HG02763 (cell line): ENCODE results near the gene DUSP14.

Experiments used
- ATAC-seq: cut with Tn5 transposase; IDR thresholded peaks from one replicate; pipeline ENCODE4 v1.9.1; 2021; ENCODE audit warnings: mild to moderate bottlenecking, moderate library complexity; ENCODE audit not compliant: unreplicated experiment

Gene DUSP14

DNA sequence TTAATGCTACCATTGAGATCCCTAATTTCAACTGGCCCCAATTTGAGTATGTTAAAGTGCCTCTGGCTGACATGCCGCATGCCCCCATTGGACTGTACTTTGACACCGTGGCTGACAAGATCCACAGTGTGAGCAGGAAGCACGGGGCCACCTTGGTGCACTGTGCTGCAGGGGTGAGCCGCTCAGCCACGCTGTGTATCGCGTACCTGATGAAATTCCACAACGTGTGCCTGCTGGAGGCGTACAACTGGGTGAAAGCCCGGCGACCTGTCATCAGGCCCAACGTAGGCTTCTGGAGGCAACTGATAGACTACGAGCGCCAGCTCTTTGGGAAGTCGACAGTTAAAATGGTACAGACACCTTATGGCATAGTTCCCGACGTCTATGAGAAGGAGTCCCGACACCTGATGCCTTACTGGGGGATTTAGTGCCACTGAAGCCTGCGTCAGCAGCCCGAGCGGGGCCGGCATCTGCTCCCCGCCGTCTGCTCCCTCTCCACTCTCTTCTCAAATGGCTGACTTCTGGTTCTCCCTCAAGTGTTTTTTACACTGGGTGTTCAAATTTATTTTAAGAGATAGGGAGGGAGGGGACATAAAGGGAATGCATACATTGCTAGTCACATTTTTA lies 22.9 kb downstream of the DUSP14 start:
- no peak for ATAC-seq

DNA sequence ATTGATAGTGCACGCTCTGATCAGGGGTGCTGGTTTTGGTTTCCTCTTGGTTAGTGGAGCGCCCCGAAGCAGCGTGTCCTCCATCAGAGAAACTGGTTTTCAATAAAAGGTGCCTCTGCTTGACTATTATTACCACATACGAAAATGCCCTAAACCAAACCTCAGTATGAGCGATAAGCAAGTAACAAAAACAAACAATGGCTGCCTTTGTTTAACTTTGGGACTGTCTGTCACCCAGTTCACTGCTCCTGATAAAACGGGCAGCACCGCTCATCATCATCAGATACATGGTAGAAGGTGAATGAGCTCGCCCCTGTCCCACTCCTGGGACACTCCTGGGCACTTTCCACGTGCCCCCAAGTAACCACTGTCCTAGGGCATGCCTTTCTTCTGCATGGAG lies 24.0 kb downstream of the DUSP14 start:
- ATAC-seq, result no peak

DNA sequence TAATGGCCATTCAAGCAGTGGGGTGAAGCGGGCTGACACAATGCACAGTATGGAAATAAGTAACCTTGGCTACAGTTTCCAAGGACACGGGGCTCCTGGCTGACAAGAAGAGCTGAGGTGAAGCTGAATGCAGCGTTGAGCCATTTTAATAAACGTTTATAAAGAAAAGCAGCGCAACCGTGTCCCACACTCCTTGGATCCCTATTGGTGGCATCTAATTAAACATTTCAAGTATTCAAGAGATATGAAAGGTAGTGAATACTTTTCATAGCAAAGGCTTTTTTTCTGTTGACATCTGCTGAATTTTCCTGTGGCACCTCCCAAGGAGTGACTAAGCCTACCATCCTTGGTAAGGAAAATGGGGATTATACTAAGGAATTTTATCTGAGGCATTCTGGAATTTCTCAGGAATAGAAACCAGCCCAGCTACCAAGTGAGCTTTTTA lies 26.5 kb downstream of the DUSP14 start:
- ATAC-seq, result no peak

GRCh38 chr17:37517881-37518280 lies 28.2 kb downstream of the DUSP14 start:
- ATAC-seq, result no peak

DNA sequence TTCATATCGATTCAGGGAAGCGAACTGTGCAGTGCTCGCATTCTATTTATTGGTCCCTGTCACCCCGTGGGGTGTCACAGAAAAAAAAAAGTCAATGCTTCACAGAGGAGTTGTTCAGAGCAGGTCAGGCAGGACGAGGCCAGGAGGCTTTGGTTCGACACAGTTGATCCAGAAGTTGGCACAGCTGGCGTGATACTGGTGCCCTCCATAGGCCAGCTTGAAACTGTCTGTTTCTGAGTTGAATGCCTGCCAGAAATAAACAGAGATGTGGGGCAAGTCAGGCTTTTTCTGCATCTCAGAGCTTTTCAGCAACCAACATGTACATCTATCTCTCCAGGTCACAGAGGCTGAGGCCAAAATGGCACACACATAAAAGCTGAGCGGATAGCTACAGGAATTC lies 29.1 kb downstream of the DUSP14 start:
- no peak for ATAC-seq

- no peak for ATAC-seq
Measured at GRCh38 chr17:37519251-37519985, 29.7 kb downstream of the DUSP14 start.

DNA sequence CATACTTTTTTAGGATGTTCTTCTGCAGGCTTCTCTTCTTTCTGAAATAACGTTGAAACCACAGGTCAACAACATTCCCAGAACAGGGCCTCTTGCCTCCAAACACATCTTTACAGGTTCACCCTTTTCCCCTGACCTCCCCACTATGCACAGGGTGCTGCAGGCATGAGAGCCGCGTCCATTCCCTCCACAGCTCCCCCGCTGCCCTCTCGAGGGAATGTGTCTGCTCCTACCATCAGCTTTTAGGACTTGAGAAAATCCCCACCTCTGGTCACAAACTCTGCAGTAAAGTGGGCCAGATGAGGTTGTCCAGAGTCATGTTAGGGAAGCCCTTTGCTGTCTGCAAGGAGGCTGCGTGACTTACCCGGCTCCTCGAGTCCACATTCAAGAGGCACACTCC lies 30.5 kb downstream of the DUSP14 start:
- ATAC-seq, result no peak

- no peak for ATAC-seq
Measured at GRCh38 chr17:37521821-37522220, 32.1 kb downstream of the DUSP14 start.

DNA sequence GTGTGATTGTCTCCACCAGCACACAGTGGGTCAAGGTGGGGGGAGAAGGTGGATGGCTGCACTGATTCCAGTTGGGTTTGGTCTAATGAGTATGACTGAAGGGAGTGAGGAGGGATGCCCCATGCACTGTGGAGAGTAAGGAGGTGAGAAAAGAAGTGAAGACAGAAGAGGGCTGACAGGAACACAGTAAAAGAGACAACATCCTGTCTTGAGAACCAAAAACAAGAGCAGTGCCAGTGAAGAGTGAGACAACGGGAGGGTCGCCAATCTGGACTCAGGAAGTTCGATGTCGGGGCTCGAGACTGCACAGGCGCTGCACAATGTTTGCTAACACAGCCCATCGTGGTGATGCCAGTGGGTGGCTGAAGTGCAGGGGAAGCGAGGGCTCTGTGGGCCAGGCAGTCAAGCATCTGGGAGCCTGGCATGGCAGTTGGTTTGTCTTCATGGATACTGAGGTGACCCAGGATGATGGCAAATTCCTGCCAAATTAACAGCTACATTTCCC lies 34.1 kb downstream of the DUSP14 start:
- ATAC-seq, result no peak

- ATAC-seq, result no peak
Measured at GRCh38 chr17:37527249-37527851, 37.7 kb downstream of the DUSP14 start.

GRCh38 chr17:37530420-37530819 lies 40.7 kb downstream of the DUSP14 start:
- no peak for ATAC-seq

- no peak for ATAC-seq
Measured at GRCh38 chr17:37532756-37533155, 43.1 kb downstream of the DUSP14 start.

- no peak for ATAC-seq
Measured at GRCh38 chr17:37535906-37536305, 46.2 kb downstream of the DUSP14 start.

- no peak for ATAC-seq
Measured at GRCh38 chr17:37538981-37539659, 49.4 kb downstream of the DUSP14 start.

DNA sequence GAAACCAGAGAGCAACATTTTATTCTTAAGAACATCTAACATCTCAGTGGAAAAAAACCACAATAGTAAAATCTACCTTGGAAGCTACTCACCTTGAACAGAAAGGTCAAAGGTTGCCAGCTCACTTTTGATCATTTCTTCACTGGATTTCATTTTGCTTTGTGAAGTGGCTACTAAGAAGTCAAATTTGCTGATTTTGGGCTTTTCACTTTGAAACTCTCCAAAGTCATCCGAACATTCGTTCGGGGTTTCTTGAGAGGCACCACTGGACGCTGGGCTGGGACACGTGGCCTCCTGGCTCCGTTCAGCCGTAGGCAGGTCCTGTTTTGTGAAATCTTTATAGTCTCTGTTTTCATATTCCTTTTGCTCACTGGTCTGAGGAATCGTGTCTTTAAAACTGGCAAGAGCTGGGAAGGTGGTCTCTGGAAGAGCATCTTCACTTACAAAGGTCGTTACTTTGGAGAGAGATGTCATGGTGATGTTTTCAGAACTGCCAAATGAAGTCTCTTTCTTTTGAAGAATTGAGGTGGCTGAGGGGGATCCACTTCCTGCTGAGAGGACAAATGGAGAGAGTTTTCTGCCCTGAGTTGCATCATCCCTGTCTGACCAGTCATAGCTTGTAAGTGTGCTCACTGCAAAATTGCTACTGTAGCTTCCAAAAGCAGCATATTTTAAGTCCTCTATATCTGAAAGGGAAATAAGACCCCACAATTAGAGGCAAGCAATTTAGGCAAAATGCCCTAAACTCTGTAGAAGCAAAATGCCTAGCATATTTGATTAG lies 52.4 kb downstream of the DUSP14 start:
- ATAC-seq, result no peak

GRCh38 chr17:37543637-37544052 lies 54.0 kb downstream of the DUSP14 start:
- no peak for ATAC-seq

DNA sequence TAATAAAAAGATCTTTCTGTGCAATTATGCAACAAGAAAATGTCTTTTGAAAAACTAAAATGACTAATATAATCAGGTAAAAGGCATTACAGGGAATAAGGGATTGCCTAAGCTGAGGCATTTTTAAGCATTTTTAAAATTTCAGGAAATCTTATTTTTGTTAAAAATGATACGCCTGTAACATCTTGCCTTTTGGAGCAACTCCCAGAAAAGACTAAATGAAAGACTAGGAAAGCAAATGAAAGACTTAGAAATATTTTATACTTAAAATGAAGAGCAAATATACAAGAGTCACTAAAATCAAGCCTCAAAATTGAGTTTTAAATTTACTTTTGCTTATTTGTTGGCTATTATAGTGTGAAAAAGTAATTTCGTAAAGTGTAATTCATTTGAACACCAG lies 55.8 kb downstream of the DUSP14 start:
- no peak for ATAC-seq

DNA sequence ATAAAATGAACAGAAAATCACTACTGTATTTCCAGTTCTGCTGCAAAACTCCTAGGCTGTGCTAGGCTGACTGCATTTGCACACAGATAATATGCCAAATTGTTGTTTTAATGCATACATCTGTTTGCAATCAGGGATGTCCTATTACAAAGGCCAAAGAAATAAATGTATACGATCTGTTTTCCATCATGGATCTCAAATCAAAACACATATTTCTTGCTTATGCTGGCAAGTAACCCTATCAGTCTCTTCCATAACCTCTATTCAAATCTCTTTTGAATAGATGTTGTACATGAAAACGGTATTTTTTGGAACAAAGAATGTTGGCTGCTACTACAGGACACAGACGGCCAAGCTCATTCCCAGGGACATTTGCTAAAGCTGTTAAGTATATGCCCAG lies 56.6 kb downstream of the DUSP14 start:
- no peak for ATAC-seq

- no peak for ATAC-seq
Measured at GRCh38 chr17:37547986-37548385, 58.3 kb downstream of the DUSP14 start.

- no peak for ATAC-seq
Measured at GRCh38 chr17:37551788-37552187, 62.1 kb downstream of the DUSP14 start.
